Breast epithelium (tissue), 4 donors: ENCODE results near the gene NRG3. TPM values are rescaled to one million over a fixed set of nuclear protein-coding genes. Genes with fewer than 3 reads are reported as not detected.

Source experiments
- DNase-seq, 2 donors: peaks; one replicate each; pipeline ENCODE4 v3.0.0-alpha.2; 2019; ENCODE audit warnings: low spot score in 2 of 2
- H3K27ac ChIP-seq, 2 donors: fragments of 200-600 bp; sonication (generic) in 1 of 2; one replicate each; pipeline ENCODE4 v1.5.1; 2016 to 2019; ENCODE audit warnings: mild to moderate bottlenecking in 1 of 2
- H3K27me3 ChIP-seq, 2 donors: fragments of 200-600 bp; sonication (generic) in 1 of 2; one replicate each; pipeline versions ENCODE4 v1.5.1 to v1.6.0; 2017 to 2019; ENCODE audit warnings: control low read depth in 1 of 2, mild to moderate bottlenecking in 1 of 2
- H3K36me3 ChIP-seq: fragments of 200-600 bp; one replicate; pipeline ENCODE4 v1.5.1; 2019
- H3K4me1 ChIP-seq, 2 donors: fragments of 200-600 bp; sonication (generic); one replicate each; pipeline ENCODE4 v1.5.1; 2016 to 2019; ENCODE audit warnings: control low read depth in 1 of 2
- H3K4me3 ChIP-seq, 3 donors: fragments of 200-600 bp; sonication (generic); 1 replicate in 2 of 3; 2 replicates in 1 of 3; pipeline ENCODE4 v1.5.1; 2016 to 2019; ENCODE audit warnings: mild to moderate bottlenecking in 3 of 3, moderate library complexity in 2 of 3
- H3K9me3 ChIP-seq, 2 donors: fragments of 200-600 bp; sonication (generic) in 1 of 2; one replicate each; pipeline ENCODE4 v1.5.1; 2016 to 2019; ENCODE audit warnings: control low read depth in 1 of 2
- POLR2A ChIP-seq: fragments of 450-650 bp; IDR thresholded peaks from one replicate; pipeline ENCODE4 v1.6.1; 2016; ENCODE audit warnings: antibody characterized with exemption, mild to moderate bottlenecking, moderate library complexity
- POLR2AphosphoS5 ChIP-seq, 3 donors: sonication (generic); formaldehyde crosslinking; IDR thresholded peaks; one replicate each; pipeline ENCODE4 v1.6.1; 2017; ENCODE audit warnings: antibody characterized with exemption in 3 of 3
- intact Hi-C: fragments of 100-400 bp; cut with DNase I; formaldehyde crosslinking; loops from one replicate; pipeline ENCODE4 v1.15.1; 2023; ENCODE audit warnings: low total_unique reads
- total RNA-seq, 3 donors: library from RNA; depleted of rRNA; stranded (reverse); fragments of >200 nt; gene quantifications; one replicate each; pipeline ENCODE4 v1.1.0, GENCODE V29; 2016
- TF ChIP-seq, protein P1 (sequence below), 3 donors: fragments of 450-650 bp; IDR thresholded peaks; one replicate each; pipeline ENCODE4 v1.5.1; 2016 to 2017; ENCODE audit warnings: antibody characterized with exemption in 3 of 3, mild to moderate bottlenecking in 3 of 3, moderate library complexity in 3 of 3

NRG3 gene
- total RNA-seq, 3 donors from 2014 or later, result 0.16 to 0.88 (median 0.33) TPM

- no peak overlapping the region for H3K27ac ChIP-seq
- DNase-seq, result no peak
- H3K27me3 ChIP-seq, result no peaks in the 10 kb centered on the region
- no peaks in the 10 kb centered on the region for H3K9me3 ChIP-seq
- H3K4me1 ChIP-seq, result no peaks in the 10 kb centered on the region
- intact Hi-C loops, result no loop called here
- no peaks in the 10 kb centered on the region for H3K36me3 ChIP-seq
- TF ChIP-seq POLR2AphosphoS5 (IDR thresholded peaks at IDR 0.05) (no peak), POLR2A (no peak)
- TF ChIP-seq, protein P1, sequence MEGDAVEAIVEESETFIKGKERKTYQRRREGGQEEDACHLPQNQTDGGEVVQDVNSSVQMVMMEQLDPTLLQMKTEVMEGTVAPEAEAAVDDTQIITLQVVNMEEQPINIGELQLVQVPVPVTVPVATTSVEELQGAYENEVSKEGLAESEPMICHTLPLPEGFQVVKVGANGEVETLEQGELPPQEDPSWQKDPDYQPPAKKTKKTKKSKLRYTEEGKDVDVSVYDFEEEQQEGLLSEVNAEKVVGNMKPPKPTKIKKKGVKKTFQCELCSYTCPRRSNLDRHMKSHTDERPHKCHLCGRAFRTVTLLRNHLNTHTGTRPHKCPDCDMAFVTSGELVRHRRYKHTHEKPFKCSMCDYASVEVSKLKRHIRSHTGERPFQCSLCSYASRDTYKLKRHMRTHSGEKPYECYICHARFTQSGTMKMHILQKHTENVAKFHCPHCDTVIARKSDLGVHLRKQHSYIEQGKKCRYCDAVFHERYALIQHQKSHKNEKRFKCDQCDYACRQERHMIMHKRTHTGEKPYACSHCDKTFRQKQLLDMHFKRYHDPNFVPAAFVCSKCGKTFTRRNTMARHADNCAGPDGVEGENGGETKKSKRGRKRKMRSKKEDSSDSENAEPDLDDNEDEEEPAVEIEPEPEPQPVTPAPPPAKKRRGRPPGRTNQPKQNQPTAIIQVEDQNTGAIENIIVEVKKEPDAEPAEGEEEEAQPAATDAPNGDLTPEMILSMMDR (IDR thresholded peaks at IDR 0.05), result no peak
- H3K4me3 ChIP-seq, result no peak overlapping the region
These were observed 1137.9 kb downstream of the NRG3 start for GRCh38 chr10:83012866-83013265.

- Histone ChIP-seq H3K36me3 (no peaks in the 10 kb centered on the region), H3K9me3 (peaks cover 0 to 5% of the 10 kb centered on the region in 2 donors), H3K27me3 (no peaks in the 10 kb centered on the region), H3K27ac (no peak overlapping the region), H3K4me1 (no peaks in the 10 kb centered on the region), H3K4me3 (no peak overlapping the region)
- TF ChIP-seq, protein P1 (IDR thresholded peaks at IDR 0.05), result no peak
- TF ChIP-seq POLR2A (no peak), POLR2AphosphoS5 (IDR thresholded peaks at IDR 0.05) (no peak)
- no peak for DNase-seq
- intact Hi-C loops, result no loop called here
These were observed 1142.3 kb downstream of the NRG3 start for GRCh38 chr10:83017076-83017867.

GRCh38 chr10:83023662-83024061 is 1148.7 kb downstream of the NRG3 start:
- no peaks in the 10 kb centered on the region for H3K4me1 ChIP-seq
- H3K36me3 ChIP-seq, result no peaks in the 10 kb centered on the region
- intact Hi-C loops, result no loop called here
- H3K9me3 ChIP-seq, result peaks cover 0 to 5% of the 10 kb centered on the region in 2 donors
- no peak for DNase-seq
- no peak overlapping the region for H3K4me3 ChIP-seq
- H3K27me3 ChIP-seq, result no peaks in the 10 kb centered on the region
- TF ChIP-seq POLR2A (no peak), POLR2AphosphoS5 (IDR thresholded peaks at IDR 0.05) (no peak)
- TF ChIP-seq, protein P1 (IDR thresholded peaks at IDR 0.05), result no peak
- no peak overlapping the region for H3K27ac ChIP-seq
